H9 (cell line): ENCODE data around the gene TCF21. TPM values are rescaled to one million over a fixed set of nuclear protein-coding genes. Genes with fewer than 3 reads are reported as not detected.

Experiments used
- DNase-seq: peaks from one replicate; pipeline ENCODE4 v3.0.0-alpha.2; 2017
- H2AFZ ChIP-seq: one replicate; pipeline ENCODE4 v1.6.1; 2013; ENCODE audit warnings: mild to moderate bottlenecking, low read length, control low read depth, moderate library complexity
- H2AK5ac ChIP-seq: 2 replicates; pipeline ENCODE4 v1.6.1; 2013; ENCODE audit warnings: low read length, control low read depth, mixed read lengths; ENCODE audit not compliant: insufficient read length
- H2BK120ac ChIP-seq: one replicate; pipeline ENCODE4 v1.6.1; 2013; ENCODE audit warnings: low read depth, mild to moderate bottlenecking, low read length, control low read depth, inconsistent platforms; ENCODE audit not compliant: poor library complexity, severe bottlenecking
- H2BK12ac ChIP-seq: 2 replicates; pipeline ENCODE4 v1.6.1; 2013; ENCODE audit warnings: low read length, control low read depth, mixed read lengths, low read depth; ENCODE audit not compliant: insufficient read length
- H2BK15ac ChIP-seq: 2 replicates; pipeline ENCODE4 v1.6.1; 2013; ENCODE audit warnings: low read depth, low read length, control low read depth
- H2BK20ac ChIP-seq: one replicate; pipeline ENCODE4 v1.6.1; 2013; ENCODE audit warnings: low read depth, mild to moderate bottlenecking, low read length, control low read depth, inconsistent platforms; ENCODE audit not compliant: poor library complexity, severe bottlenecking
- H2BK5ac ChIP-seq: 2 replicates; pipeline ENCODE4 v1.6.1; 2013; ENCODE audit warnings: low read length, control low read depth, mixed read lengths; ENCODE audit not compliant: insufficient read length
- H3K14ac ChIP-seq: 2 replicates; pipeline ENCODE4 v1.6.1; 2013; ENCODE audit warnings: low read length, control low read depth; ENCODE audit not compliant: insufficient read depth
- H3K18ac ChIP-seq: 2 replicates; pipeline ENCODE4 v1.6.1; 2013; ENCODE audit warnings: low read depth, mild to moderate bottlenecking, mixed read lengths, low read length, control low read depth; ENCODE audit not compliant: insufficient read length
- H3K23ac ChIP-seq: 2 replicates; pipeline ENCODE4 v1.6.1; 2013; ENCODE audit warnings: low read length, control low read depth, mixed read lengths, low read depth; ENCODE audit not compliant: insufficient read length
- H3K23me2 ChIP-seq: 2 replicates; pipeline ENCODE4 v1.6.1; 2013; ENCODE audit warnings: low read depth, mild to moderate bottlenecking, mixed read lengths, low read length, control low read depth; ENCODE audit not compliant: insufficient read length, poor library complexity, severe bottlenecking
- H3K27ac ChIP-seq: 2 replicates; pipeline ENCODE4 v1.5.1; 2013; ENCODE audit warnings: low read length, control low read depth, mixed read lengths, low read depth; ENCODE audit not compliant: insufficient read length
- H3K27me3 ChIP-seq: 2 replicates; pipeline ENCODE4 v1.6.1; 2013; ENCODE audit warnings: low read length, control low read depth, inconsistent platforms; ENCODE audit not compliant: insufficient read depth
- H3K4ac ChIP-seq: 2 replicates; pipeline ENCODE4 v1.6.1; 2013; ENCODE audit warnings: low read depth, mild to moderate bottlenecking, control low read depth, inconsistent platforms, low read length, moderate library complexity
- H3K4me1 ChIP-seq: 2 replicates; pipeline ENCODE4 v1.6.1; 2013; ENCODE audit warnings: low read length, control low read depth, inconsistent platforms; ENCODE audit not compliant: insufficient read depth
- H3K4me2 ChIP-seq: 2 replicates; pipeline ENCODE4 v1.6.1; 2013; ENCODE audit warnings: low read length, control low read depth, mixed read lengths; ENCODE audit not compliant: insufficient read length, insufficient read depth
- H3K56ac ChIP-seq: 2 replicates; pipeline ENCODE4 v1.6.1; 2013; ENCODE audit warnings: low read depth, mild to moderate bottlenecking, mixed read lengths, low read length, control low read depth; ENCODE audit not compliant: insufficient read length
- H3K79me1 ChIP-seq: 2 replicates; pipeline ENCODE4 v1.6.1; 2013; ENCODE audit warnings: low read depth, mild to moderate bottlenecking, moderate library complexity, low read length, control low read depth, inconsistent platforms; ENCODE audit not compliant: insufficient read depth, poor library complexity, severe bottlenecking
- H3K79me2 ChIP-seq: 2 replicates; pipeline ENCODE4 v1.6.1; 2013; ENCODE audit warnings: low read length, control low read depth, inconsistent platforms; ENCODE audit not compliant: insufficient read depth
- H3K9ac ChIP-seq: 2 replicates; pipeline ENCODE4 v1.6.1; 2013; ENCODE audit warnings: low read length, control low read depth, mixed read lengths; ENCODE audit not compliant: insufficient read length; ENCODE audit errors: extremely low read depth
- H3K9me3 ChIP-seq: one replicate; pipeline ENCODE4 v1.6.1; 2013; ENCODE audit warnings: low read depth, low read length, inconsistent platforms; ENCODE audit not compliant: control insufficient read depth
- H3T11ph ChIP-seq: one replicate; pipeline ENCODE4 v1.6.1; 2013; ENCODE audit warnings: mild to moderate bottlenecking, low read length, control low read depth, inconsistent platforms
- H4K20me1 ChIP-seq: one replicate; pipeline ENCODE4 v1.6.1; 2013; ENCODE audit not compliant: control insufficient read depth, insufficient read length, insufficient read depth
- H4K5ac ChIP-seq: 2 replicates; pipeline ENCODE4 v1.6.1; 2013; ENCODE audit warnings: low read depth, mild to moderate bottlenecking, mixed read lengths, low read length, control low read depth; ENCODE audit not compliant: insufficient read length
- H4K8ac ChIP-seq: replicated peaks from 2 replicates; pipeline ENCODE4 v1.6.1; 2013; ENCODE audit warnings: low read length, control low read depth, mixed read lengths, low read depth; ENCODE audit not compliant: insufficient read length
- H4K91ac ChIP-seq: 2 replicates; pipeline ENCODE4 v1.6.1; 2013; ENCODE audit warnings: low read depth, mild to moderate bottlenecking, moderate library complexity, mixed read lengths, low read length, control low read depth; ENCODE audit not compliant: insufficient read length
- H3K27ac Mint-ChIP-seq, 3 experiments: 2 replicates in 2 of 3; 3 replicates in 1 of 3; pipeline ENCODE4 v1.8.0; 2020 to 2021; ENCODE audit warnings: mixed read lengths in 3 of 3, mild to moderate bottlenecking in 1 of 3, moderate library complexity in 1 of 3
- H3K27me3 Mint-ChIP-seq: 2 replicates; pipeline ENCODE4 v1.8.0; 2021; ENCODE audit warnings: low read depth, mild to moderate bottlenecking, moderate library complexity, mixed read lengths
- H3K36me3 Mint-ChIP-seq, 3 experiments: 2 replicates in 2 of 3; 3 replicates in 1 of 3; pipeline ENCODE4 v1.8.0; 2020 to 2021; ENCODE audit warnings: low read depth in 3 of 3, mixed read lengths in 3 of 3; ENCODE audit not compliant: insufficient read depth in 1 of 3
- H3K4me1 Mint-ChIP-seq, 2 experiments: 2 replicates each; pipeline ENCODE4 v1.8.0; 2020; ENCODE audit warnings: mixed read lengths in 2 of 2
- H3K4me3 Mint-ChIP-seq, 2 experiments: 2 replicates in 1 of 2; 3 replicates in 1 of 2; pipeline ENCODE4 v1.8.0; 2020 to 2021; ENCODE audit warnings: mild to moderate bottlenecking in 2 of 2, mixed read lengths in 2 of 2, moderate library complexity in 1 of 2
- H3K9me3 Mint-ChIP-seq, 2 experiments: 2 replicates in 1 of 2; 3 replicates in 1 of 2; pipeline ENCODE4 v1.8.0; 2020; ENCODE audit warnings: mild to moderate bottlenecking in 2 of 2, mixed read lengths in 2 of 2, moderate library complexity in 1 of 2
- CTCF ChIP-seq: fragments of 200-600 bp; sonication (generic); conservative IDR thresholded peaks from 3 replicates; pipeline ENCODE4 v1.8.0; 2021; ENCODE audit warnings: antibody characterized with exemption, mild to moderate bottlenecking
- WGBS: extraction: QIAGEN DNeasy Blood & Tissue Kit; methylation state at CpG from one replicate; pipeline ENCODE4 v1.1.7; 2013; ENCODE audit warnings: missing lambda C conversion rate, low lambda C conversion rate, mixed read lengths; ENCODE audit not compliant: insufficient read length; ENCODE audit errors: extremely low coverage; 5-methylcytosine and 5-hydroxymethylcytosine counted together
- total RNA-seq: library from RNA; stranded (reverse); gene quantifications from 2 replicates; pipeline ENCODE4 v1.2.1, GENCODE V29; 2021

The TCF21 gene
- total RNA-seq, 1 experiment from 2014 or later = not detected

GRCh38 chr6:133894369-133894768 lies 5.5 kb downstream of the TCF21 start:
- Histone ChIP-seq H3K27ac (no peak overlapping the region), H3K9ac (no peak overlapping the region), H2AK5ac (no peak overlapping the region), H3K79me1 (no peaks in the 10 kb centered on the region), H4K91ac (no peak overlapping the region), H3K56ac (no peak overlapping the region), H2BK15ac (no peak overlapping the region), H3K23me2 (peaks cover 23% of the 10 kb centered on the region), H4K20me1 (no peaks in the 10 kb centered on the region), H3K4ac (no peak overlapping the region), H3K4me1 (peaks cover 2% of the 10 kb centered on the region; the same call in 1 of the 2 replicates), H3K18ac (no peak overlapping the region), H2BK120ac (no peak overlapping the region), H2AFZ (no peak overlapping the region), H3K23ac (no peak overlapping the region), H2BK12ac (no peak overlapping the region), H2BK5ac (no peak overlapping the region), H3K27me3 (peaks cover 67% of the 10 kb centered on the region), H3K14ac (no peak overlapping the region), H4K5ac (no peak overlapping the region), H3K79me2 (no peaks in the 10 kb centered on the region), H4K8ac (no peak overlapping the region), H3T11ph (no peak overlapping the region), H3K9me3 (no peaks in the 10 kb centered on the region), H2BK20ac (no peak overlapping the region), H3K4me2 (no peak overlapping the region)
- H3K4me1 Mint-ChIP-seq = peaks cover 29 to 46% of the 10 kb centered on the region in 2 experiments
- DNase-seq = no peak
- H3K27ac Mint-ChIP-seq = no peak overlapping the region
- no peaks in the 10 kb centered on the region; a peak in 1 of 7 replicates for H3K36me3 Mint-ChIP-seq
- peaks cover 0 to 2% of the 10 kb centered on the region in 2 experiments; a peak in 1 of 5 replicates for H3K9me3 Mint-ChIP-seq
- no peak overlapping the region; a peak in 1 of 5 replicates for H3K4me3 Mint-ChIP-seq
- WGBS = no CpG with 5 or more reads among the region's 2 CpGs
- H3K27me3 Mint-ChIP-seq = peaks cover 95% of the 10 kb centered on the region
- no peak for TF ChIP-seq CTCF
